GM18909 (cell line): ENCODE results near the gene THAP7.
"Not testable (repeated sequence)": the region's sequence is repeated elsewhere in the genome, so short reads cannot be mapped to it uniquely, and the experiment has no call there.

ENCODE experiments used
- ATAC-seq: cut with Tn5 transposase; IDR thresholded peaks from one replicate; pipeline ENCODE4 v1.9.1; 2021; ENCODE audit warnings: mild to moderate bottlenecking; ENCODE audit not compliant: unreplicated experiment, poor library complexity

Gene THAP7

GRCh38 chr22:21001601-21002325 lies at the start of gene THAP7:
TSS of gene THAP7 (minus strand) at chr22:21002118. CDS start at chr22:21001911, 207 bp downstream.
- ATAC-seq, result peak; percentile 88

GRCh38 chr22:21051145-21051830 lies 49.4 kb upstream of the THAP7 start:
- ATAC-seq, result no peak

- ATAC-seq, result not testable (repeated sequence)
Measured at GRCh38 chr22:21048965-21049364, 47.0 kb upstream of the THAP7 start.

- not testable (repeated sequence) for ATAC-seq
Measured at GRCh38 chr22:21048448-21048847, 46.5 kb upstream of the THAP7 start.

GRCh38 chr22:21047730-21048129 lies 45.8 kb upstream of the THAP7 start:
- no peak for ATAC-seq

GRCh38 chr22:21047035-21047661 lies 45.2 kb upstream of the THAP7 start:
- no peak for ATAC-seq

- ATAC-seq, result peak; percentile 72
Measured at GRCh38 chr22:21045585-21046294, 43.8 kb upstream of the THAP7 start, which contains the start of gene LRRC74B. TSS of gene LRRC74B (plus strand) at chr22:21045946. CDS start at chr22:21045987, 41 bp downstream.

- ATAC-seq, result no peak
Measured at GRCh38 chr22:21044931-21045584, 43.1 kb upstream of the THAP7 start.

GRCh38 chr22:21043860-21044535 lies 42.1 kb upstream of the THAP7 start:
- no peak for ATAC-seq

GRCh38 chr22:21042978-21043859 lies 41.3 kb upstream of the THAP7 start:
- no peak for ATAC-seq

- no peak for ATAC-seq
Measured at GRCh38 chr22:21041937-21042336, 40.0 kb upstream of the THAP7 start.

GRCh38 chr22:21039158-21039557 lies 37.2 kb upstream of the THAP7 start:
- ATAC-seq, result not testable (repeated sequence)

GRCh38 chr22:21038405-21038804 lies 36.5 kb upstream of the THAP7 start:
- no peak for ATAC-seq

GRCh38 chr22:21034989-21035388 lies 33.1 kb upstream of the THAP7 start:
- no peak for ATAC-seq

GRCh38 chr22:21033895-21034294 lies 32.0 kb upstream of the THAP7 start:
- ATAC-seq, result no peak

- no peak for ATAC-seq
Measured at GRCh38 chr22:21032868-21033688, 31.2 kb upstream of the THAP7 start.

- no peak for ATAC-seq
Measured at GRCh38 chr22:21032037-21032867, 30.3 kb upstream of the THAP7 start, which contains the start of gene SLC7A4. TSS of gene SLC7A4 (minus strand) at chr22:21032561. CDS start at chr22:21031812, 749 bp downstream.
